ENCODE results near the gene BTG3.

BTG3 gene

DNA sequence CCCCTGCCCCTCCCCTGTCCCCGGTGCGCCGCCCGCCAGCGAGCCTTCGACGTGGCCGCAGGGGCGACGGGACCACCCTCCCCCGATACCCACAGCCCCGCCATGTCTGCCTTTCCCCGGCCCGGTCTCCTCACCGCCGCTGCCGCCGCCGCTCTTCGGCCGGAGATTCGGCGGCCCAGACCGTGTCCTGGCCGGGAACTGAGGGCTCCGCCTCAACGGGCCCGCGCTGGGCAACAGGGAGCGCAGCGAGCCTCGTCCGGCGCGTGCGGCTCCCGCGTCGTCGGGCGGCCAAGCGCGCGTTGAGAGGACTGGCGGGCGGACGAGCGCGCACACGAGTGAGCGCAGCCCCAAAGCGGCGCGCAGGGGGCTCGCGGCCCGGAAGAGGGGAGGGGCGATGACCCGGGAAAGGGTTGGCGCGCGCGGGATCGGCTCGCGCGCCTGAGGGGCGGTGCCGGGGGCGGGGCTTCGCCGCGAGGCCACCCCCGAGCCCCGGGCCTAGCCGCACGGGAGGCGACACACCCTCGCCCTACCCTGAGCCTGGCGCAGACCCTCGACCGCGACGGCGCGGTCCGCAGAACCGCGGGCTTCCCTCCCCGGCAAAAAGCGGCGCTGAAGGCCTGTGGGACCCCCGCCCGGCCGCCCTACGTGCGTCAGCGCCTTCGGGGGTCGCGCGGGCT is at the start of gene BTG3:
TSS of gene BTG3 (minus strand) at position 337 of the 677 bp plus-strand sequence. CDS start 3,757 bp downstream, outside the sequence.
- peak; percentile 84 for DNase-seq

- no peak for DNase-seq
Observed at GRCh38 chr21:17660862-17661261, 48.2 kb upstream of the BTG3 start.

GRCh38 chr21:17660452-17660851 is 47.8 kb upstream of the BTG3 start:
- no peak for DNase-seq

GRCh38 chr21:17658931-17659330 is 46.2 kb upstream of the BTG3 start:
- DNase-seq: no peak

GRCh38 chr21:17651526-17651925 is 38.8 kb upstream of the BTG3 start:
- DNase-seq: no peak

DNA sequence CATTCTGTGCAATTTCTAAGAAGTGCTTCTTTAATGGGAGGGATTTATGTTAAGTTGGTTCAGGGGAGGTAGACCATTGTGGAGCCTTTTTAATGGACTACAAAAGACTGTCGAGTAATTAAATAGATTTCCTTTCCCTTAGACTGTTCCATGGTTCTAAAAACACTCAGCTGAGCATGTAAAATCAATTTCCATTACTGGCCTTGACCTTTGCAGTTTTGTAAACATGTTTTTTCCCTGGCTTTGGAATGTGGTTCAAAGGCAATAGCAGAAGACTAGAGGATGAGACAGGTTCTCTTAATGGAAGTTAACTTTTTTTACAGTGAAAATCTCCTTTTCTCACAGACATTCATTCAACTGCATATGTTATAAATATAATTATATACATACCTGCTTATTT is 37.6 kb upstream of the BTG3 start:
- DNase-seq: no peak

- DNase-seq: no peak
Observed at GRCh38 chr21:17646790-17647189, 34.1 kb upstream of the BTG3 start.

- no peak for DNase-seq
Observed at GRCh38 chr21:17644186-17644585, 31.5 kb upstream of the BTG3 start.

- no peak for DNase-seq
Observed at GRCh38 chr21:17640821-17641220, 28.1 kb upstream of the BTG3 start.

- DNase-seq: no peak
Observed at GRCh38 chr21:17636711-17637110, 24.0 kb upstream of the BTG3 start.

DNA sequence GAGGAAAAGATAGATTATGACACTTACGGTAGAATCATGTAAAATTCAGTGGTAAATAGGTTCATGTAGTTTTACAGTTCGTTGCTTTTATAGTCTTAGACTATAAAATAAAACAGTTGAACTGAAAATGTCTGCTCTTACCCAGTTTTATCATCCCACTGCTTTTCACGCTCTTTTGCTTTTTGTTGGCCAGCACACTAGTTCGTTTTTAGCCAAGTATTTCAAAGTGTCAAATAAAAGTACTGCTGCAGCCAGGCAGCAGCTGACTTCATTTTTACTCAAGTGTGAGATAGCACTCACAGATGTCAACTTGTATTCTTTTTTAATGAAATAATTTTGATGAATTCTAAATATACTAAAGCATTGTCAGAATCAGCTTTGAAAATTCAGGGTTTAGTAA is 18.5 kb upstream of the BTG3 start:
- no peak for DNase-seq

- no peak for DNase-seq
Observed at GRCh38 chr21:17622018-17622417, 9.3 kb upstream of the BTG3 start.

DNA sequence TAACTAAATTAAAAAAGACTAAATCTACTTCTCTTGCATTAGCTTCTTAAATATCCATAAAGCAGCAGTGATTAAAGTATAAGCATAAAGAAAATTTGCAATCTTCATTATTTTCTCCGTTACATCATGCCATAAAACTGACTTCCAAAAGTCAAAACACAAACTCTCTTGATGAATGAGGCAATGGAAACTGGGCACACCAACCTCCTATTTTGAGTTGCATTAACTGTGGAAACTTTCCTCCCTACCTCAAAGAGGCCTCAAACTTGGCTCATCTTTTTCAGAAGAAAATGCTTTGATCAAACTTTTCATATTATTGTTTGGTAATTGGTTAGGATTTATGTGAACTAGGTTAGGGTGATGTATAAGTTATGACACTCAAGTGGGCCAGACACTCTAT is 4.1 kb upstream of the BTG3 start:
- DNase-seq: no peak

DNA sequence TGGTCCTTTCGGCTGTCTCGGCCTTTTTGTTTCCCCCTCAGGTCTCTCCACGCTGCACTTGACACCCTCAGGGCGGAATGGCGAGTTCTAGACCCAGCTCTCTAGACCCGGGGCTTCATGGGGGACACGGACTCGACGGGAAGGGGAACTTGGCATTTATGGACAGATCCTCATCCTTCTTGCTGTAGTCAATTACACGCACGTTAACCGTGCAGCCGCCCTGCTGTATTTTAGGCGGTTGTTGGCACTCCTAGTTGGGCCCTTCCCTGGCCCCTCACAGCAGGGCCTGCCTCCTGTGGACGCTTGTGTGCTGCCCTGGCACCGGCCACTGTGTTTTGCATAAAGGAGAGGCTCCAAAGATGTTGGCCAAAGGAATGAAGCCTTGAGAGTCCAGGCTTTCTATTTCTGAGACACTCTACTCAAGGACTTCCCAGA is 558 bp upstream of the BTG3 start:
- DNase-seq: no peak

DNA sequence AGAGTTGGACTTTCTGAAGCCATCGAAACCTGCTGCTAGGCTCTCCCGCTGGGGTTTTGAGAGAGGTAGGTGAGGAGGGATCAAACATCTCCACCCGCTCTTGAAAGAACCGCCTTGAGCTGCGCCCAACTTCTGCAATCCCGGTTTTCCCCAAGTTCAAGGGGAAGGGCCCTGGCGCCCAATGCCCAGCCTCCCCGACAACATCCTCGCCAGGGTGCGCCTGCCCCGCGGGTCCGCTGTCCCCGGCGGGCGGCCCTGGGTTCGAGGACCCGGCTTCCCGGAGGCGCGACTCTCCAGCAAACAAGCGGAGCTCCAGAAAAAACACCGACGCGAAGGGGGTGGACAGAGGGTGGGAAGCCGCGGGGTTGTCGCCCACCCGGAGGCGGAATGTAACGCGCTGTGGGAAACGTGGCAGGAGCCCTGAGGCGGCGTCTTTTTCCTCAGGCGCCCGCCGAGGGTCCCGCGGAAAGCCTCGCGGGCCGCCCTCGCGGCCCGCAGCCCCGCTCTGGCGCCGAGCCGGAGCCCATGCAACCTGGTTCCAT is 607 bp downstream of the BTG3 start:
- DNase-seq: peak; percentile 46

- peak; percentile 79 for DNase-seq
Observed at GRCh38 chr21:17611414-17612022, 1.2 kb downstream of the BTG3 start.

DNA sequence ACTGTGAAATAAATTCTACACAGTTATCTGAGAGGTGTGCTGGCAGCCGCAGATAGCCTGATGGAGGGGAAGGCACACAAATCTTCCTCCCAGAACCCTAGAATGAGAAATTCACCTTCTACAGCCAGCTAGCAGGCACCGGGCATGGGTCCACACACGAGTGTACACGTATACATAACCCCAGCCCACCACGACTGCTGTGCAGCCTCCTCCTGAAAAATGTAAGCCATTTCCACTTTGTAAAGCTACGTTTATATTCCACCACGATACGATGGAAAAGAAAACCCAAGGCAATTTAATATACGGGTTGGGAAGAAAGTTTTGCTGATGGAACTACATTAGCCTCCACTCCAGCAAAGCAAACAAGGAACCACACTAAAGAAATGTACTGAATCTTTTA is 1.8 kb downstream of the BTG3 start:
- no peak for DNase-seq

DNA sequence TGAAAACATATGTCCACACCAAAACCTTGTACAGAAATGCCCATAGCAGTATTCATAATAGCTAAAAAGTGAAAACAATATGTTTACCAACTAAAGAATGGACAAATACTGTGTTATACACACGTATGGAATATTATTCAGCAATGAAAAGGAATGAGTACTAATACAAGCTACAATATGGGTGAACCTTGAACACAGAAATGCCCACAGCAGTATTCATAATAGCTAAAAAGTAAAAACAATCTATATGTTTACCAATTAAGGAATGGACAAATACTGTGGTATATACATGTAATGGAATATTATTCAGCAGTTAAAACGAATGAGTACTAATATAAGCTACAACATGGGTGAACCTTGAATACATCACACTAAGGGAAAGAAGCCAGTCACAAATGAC is 3.0 kb downstream of the BTG3 start:
- no peak for DNase-seq

DNA sequence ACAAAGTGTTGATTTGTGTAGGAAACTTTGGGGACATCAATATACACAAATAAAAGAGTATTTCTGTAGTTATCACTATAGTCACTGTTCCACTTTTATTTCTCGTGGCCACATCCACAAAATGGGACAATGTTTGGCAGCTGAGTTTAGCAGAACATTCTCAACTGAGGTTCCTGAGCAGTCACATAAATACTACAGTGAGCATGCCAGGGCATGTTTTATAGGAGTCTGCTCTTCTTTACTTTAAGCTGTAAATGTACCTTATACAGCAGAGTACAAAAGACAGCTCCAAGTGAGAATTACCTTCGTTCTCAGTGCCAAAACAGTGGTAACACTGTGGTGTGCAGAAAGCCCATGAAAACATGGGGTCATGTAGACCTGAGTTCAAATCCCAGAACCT is 5.0 kb downstream of the BTG3 start:
- no peak for DNase-seq

DNA sequence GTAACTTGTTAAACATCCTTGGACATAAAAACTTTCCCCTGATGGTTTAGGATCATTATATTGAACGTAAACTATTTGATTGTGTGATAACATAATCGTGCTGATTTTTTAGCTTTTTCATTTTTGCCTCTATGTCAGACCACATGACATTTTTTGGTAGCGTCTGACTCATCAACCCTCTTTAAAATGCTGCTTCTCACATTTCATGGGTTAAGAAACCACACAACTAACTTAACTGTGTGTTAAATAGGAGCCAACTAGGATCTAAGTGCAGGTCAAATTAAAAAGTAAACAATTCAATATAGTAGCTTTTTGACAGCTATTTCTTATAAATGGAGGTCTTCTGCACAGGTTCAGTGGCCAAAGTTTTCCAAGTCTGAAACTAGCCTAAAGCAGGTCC is 9.8 kb downstream of the BTG3 start:
- no peak for DNase-seq

GRCh38 chr21:17598437-17598836 is 14.3 kb downstream of the BTG3 start:
- DNase-seq: no peak

DNA sequence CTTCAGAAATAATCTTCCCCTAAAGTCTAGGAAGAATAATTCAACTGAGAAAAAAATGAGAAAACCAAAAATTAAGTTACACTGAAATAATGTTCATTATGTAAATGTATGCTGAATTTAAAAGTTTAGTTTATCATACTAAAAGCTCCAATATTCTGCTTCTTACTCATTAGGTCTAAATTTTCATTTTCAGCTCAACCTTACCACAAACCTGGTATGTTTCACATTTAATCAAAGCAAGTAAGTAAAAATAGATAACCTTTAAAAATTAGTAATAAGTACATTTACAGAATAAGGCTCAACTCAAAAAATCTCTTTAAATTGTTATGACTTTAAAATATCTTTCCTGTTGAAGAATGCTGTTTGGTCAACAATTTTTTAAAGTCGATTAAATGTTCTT is 15.0 kb downstream of the BTG3 start:
- DNase-seq: no peak

DNA sequence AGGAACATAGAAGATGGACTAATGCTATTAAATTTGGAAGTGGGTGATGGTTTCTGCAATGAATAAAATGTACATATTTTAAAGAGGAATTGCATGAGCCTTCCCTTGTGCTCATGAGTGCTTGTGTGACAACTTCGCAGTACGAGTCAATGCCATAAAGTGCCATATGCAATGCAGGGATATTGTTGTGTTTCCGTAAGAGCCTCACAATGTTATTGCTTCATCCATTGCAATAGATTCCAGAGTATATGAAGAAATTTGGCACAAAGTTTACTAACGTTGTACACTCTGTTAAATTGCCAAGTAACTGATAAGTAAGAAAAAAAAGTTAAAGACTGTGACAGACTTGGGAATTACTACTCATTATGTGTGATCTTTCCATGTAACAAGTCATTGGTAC is 22.3 kb downstream of the BTG3 start:
- DNase-seq: no peak

DNA sequence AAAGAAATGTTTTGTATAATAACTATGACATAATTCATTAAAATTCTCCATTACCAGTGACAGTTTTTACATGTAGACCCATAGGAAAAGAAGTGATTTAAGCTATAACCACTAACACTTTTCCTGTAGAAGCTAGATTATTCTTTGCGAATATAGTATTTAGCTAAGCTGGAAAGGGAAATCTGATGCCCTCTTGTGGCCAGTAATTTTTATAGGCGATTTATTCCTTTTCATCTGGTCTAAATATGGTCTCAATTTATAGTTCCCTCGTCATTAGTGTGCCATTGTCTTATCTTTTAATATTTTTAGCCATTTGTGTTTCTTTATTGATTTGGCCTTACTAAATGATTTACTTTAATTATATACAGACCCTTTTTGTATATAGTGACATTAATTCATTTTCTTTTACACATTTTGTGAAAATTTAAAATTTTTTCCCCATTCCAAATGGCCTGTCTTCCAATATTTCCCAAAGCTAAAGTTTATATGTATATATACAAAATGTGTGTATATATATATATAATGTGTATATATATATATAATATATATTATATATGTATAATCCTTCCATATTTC is 26.7 kb downstream of the BTG3 start:
- no peak for DNase-seq
